ENCODE results near the gene PLEKHA6.

GRCh38 chr1:204396015-204396583, 36.4 kb upstream of the PLEKHA6 start:
- TF ChIP-seq, protein P1, sequence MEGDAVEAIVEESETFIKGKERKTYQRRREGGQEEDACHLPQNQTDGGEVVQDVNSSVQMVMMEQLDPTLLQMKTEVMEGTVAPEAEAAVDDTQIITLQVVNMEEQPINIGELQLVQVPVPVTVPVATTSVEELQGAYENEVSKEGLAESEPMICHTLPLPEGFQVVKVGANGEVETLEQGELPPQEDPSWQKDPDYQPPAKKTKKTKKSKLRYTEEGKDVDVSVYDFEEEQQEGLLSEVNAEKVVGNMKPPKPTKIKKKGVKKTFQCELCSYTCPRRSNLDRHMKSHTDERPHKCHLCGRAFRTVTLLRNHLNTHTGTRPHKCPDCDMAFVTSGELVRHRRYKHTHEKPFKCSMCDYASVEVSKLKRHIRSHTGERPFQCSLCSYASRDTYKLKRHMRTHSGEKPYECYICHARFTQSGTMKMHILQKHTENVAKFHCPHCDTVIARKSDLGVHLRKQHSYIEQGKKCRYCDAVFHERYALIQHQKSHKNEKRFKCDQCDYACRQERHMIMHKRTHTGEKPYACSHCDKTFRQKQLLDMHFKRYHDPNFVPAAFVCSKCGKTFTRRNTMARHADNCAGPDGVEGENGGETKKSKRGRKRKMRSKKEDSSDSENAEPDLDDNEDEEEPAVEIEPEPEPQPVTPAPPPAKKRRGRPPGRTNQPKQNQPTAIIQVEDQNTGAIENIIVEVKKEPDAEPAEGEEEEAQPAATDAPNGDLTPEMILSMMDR (IDR thresholded peaks at IDR 0.05; ENCODE audit: low read depth, low read length, poor library complexity, severe bottlenecking), result no peak
- TF ChIP-seq EZH2phosphoT487 (IDR thresholded peaks at IDR 0.05; ENCODE audit: borderline replicate concordance, low read length), result no peak

Measured in DOHH2 (cell line).